IPS DF 4.7 (cell line): ENCODE results near the gene DSE.

Experiments
- DNase-seq: peaks from one replicate; pipeline ENCODE4 v3.0.0-alpha.2; 2013; ENCODE audit warnings: low spot score; ENCODE audit errors: extremely low read depth

DSE gene

GRCh38 chr6:116471531-116471930 is 100.8 kb downstream of the DSE start:
- DNase-seq: no peak

- DNase-seq: no peak
Observed at GRCh38 chr6:116472706-116473105, 102.0 kb downstream of the DSE start.

- no peak for DNase-seq
Observed at GRCh38 chr6:116475141-116475540, 104.4 kb downstream of the DSE start.

- DNase-seq: no peak
Observed at GRCh38 chr6:116476002-116476678, 105.4 kb downstream of the DSE start.

GRCh38 chr6:116482780-116483179 is 112.0 kb downstream of the DSE start:
- DNase-seq: no peak

- DNase-seq: no peak
Observed at GRCh38 chr6:116483616-116484015, 112.9 kb downstream of the DSE start.

GRCh38 chr6:116485559-116486184 is 114.9 kb downstream of the DSE start:
- DNase-seq: no peak

- DNase-seq: no peak
Observed at GRCh38 chr6:116491610-116492330, 121.0 kb downstream of the DSE start.

- DNase-seq: no peak
Observed at GRCh38 chr6:116492331-116493067, 121.8 kb downstream of the DSE start.
